ENCODE data around the gene LLPH.

DNA sequence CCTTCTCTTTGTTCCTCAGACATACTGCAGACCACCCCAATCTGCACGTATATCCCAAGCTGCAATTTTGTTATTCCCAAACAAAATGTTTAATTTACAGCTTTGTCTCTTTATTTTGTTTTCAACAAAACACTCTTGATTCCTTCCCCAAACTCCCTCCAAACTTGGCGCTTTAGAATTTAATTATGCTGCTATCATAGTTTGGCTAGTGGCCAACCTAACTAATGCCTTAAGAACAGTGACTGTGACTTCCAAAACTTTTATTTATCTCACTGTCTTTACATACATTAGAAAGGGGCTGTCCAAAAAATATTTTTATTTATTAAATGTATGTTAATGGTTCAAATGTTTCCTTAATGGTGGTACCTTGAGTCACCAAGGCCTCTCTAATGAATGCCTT lies 32.2 kb upstream of the LLPH start:
- TF ChIP-seq, protein P1, sequence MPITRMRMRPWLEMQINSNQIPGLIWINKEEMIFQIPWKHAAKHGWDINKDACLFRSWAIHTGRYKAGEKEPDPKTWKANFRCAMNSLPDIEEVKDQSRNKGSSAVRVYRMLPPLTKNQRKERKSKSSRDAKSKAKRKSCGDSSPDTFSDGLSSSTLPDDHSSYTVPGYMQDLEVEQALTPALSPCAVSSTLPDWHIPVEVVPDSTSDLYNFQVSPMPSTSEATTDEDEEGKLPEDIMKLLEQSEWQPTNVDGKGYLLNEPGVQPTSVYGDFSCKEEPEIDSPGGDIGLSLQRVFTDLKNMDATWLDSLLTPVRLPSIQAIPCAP (CRISPR knock-in tag; IDR thresholded peaks at IDR 0.05), result no peak
- TF ChIP-seq CTCF (IDR thresholded peaks at IDR 0.05) (no peak), ZNF121 (CRISPR knock-in tag; IDR thresholded peaks at IDR 0.05) (no peak), TP53 (CRISPR knock-in tag; IDR thresholded peaks at IDR 0.05) (no peak), ZNF263 (CRISPR knock-in tag; IDR thresholded peaks at IDR 0.05; ENCODE audit: low read depth) (no peak), FOXK1 (CRISPR knock-in tag; IDR thresholded peaks at IDR 0.05) (no peak), KAT7 (CRISPR knock-in tag; IDR thresholded peaks at IDR 0.05; ENCODE audit: borderline replicate concordance) (no peak)
- TF ChIP-seq, protein P2, sequence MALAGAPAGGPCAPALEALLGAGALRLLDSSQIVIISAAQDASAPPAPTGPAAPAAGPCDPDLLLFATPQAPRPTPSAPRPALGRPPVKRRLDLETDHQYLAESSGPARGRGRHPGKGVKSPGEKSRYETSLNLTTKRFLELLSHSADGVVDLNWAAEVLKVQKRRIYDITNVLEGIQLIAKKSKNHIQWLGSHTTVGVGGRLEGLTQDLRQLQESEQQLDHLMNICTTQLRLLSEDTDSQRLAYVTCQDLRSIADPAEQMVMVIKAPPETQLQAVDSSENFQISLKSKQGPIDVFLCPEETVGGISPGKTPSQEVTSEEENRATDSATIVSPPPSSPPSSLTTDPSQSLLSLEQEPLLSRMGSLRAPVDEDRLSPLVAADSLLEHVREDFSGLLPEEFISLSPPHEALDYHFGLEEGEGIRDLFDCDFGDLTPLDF (CRISPR knock-in tag; IDR thresholded peaks at IDR 0.05), result no peak

All from WTC11 (cell line).